SW 1271 (cell line): ENCODE results near the gene PLXNA4.
A peak's percentile ranks its signal among the peaks of the same experiment; 100 is the strongest.

Experiments
- DNase-seq, 2 experiments: peaks; one replicate each; lab custom pipeline; 2025; lab: John Stamatoyannopoulos, UW

PLXNA4 gene

GRCh38 chr7:132533916-132534315, 42.4 kb downstream of the PLXNA4 start:
- no peak for DNase-seq

- no peak for DNase-seq
Measured at GRCh38 chr7:132532281-132532680, 44.0 kb downstream of the PLXNA4 start.

DNA sequence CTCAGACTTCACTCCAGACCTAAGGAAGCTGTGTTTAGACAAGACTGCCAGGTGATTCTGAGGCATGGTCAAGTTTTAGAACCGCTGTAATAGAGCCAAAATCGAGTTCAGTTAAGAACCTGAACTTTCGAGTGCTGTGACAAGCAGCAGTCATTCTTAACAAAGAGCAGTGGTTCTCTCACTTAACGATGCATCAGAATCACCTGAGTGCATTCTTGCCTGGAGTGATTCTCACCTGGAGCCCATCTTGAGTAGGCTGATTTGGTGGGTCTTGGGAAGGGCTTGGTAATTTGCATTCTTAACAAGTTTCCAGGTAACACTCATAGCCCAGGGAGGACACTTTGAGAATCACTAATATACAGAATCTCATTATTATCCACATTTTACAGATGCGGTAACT, 44.7 kb downstream of the PLXNA4 start:
- DNase-seq: no peak

DNA sequence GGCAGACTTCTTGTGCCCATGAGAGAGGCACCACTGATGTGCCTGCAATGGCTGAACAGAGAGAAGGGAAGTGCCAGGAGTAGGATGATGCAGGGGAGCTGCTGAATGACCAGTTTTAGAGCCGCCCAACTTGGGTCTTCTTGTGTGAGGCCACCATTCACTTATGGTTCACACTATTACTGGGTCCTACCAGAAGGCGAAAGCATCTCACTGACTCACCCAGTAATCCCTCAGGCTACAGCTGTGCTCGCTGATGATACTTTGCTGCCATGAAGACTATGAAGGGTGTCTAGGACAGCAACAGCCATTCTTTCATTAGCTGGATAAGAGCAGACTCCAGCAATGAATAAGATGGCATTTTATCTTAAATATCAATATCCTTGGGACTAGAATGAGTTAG, 47.6 kb downstream of the PLXNA4 start:
- no peak for DNase-seq

GRCh38 chr7:132527467-132528410, 48.5 kb downstream of the PLXNA4 start:
- no peak for DNase-seq

GRCh38 chr7:132526111-132526740, 50.0 kb downstream of the PLXNA4 start:
- DNase-seq: no peak

GRCh38 chr7:132521423-132521822, 54.8 kb downstream of the PLXNA4 start:
- no peak for DNase-seq

- DNase-seq: no peak
Measured at GRCh38 chr7:132520591-132521280, 55.5 kb downstream of the PLXNA4 start.

DNA sequence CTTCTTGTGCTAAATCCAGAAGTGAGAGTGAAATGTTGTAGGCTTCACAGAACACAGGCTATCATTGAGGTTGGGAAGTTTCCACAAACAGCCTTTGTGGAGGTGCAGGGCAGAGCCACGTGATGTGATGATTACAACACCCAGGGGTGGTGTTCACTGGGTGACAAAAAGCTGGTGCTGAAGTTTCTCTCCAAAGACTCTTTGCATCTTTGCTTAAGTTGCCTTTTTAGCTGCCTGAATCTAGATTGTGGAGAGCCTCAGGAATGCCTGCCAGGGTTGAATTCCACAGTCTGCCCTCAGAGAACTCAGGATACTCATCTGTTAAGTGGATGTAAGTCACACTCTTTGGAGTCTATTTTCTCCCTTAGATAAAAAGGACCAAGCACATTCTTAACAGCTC, 56.3 kb downstream of the PLXNA4 start:
- no peak for DNase-seq

DNA sequence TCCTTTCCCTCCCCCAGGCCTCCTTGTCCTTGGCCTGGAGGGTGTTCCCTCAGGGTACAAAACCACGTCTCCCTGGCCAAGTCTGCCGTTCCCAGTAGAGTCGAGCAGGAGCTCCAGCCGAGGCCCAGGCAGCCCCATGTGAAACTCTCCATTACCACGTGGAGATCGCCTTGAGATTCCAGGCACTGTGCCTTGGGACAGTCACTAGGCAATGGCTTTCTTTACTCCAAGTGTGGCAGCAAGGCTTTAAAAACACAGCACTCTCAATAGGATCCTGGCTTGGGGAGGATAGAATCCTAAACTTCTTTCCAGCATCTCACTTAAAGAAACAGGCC, 57.5 kb downstream of the PLXNA4 start:
- no peak for DNase-seq

- DNase-seq: peak in 1 of 2 experiments; percentile 28
Measured at GRCh38 chr7:132518102-132518838, 58.0 kb downstream of the PLXNA4 start.

DNA sequence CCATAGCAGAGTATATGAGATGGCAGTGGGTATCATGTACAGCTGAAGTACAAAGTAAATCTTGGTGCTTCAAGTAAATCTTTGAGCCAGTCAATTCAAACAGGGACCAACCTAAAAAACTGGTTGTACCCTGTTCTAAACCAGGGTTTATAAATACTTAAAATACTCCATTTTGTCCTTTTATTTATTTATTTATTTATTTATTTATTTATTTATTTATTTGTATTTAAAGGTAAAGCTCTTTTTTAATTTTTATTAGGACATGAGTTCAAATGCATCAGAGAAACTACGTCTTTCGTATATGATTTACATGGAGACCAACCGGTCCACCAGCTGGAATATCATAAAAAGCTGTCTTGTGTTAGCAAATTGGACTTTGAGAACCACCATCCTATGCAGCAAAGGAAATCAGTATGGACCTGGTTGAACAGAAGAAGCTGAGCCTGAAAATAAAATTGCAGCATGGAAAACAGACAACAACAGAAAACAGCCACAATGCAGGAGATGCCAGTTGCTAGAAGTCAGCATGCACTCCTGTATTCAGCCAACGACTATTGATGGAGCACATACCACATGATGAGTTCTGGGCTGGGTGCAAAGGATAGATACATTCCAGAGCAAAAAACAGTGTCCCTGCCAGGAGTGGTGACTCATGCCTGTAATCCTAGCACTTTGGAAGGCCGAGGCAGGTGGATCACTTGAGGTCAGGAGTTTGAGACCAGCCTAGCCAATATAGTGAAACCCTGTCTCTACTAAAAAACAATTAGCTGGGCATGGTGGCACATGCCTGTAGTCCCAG, 60.0 kb downstream of the PLXNA4 start:
- DNase-seq: no peak

DNA sequence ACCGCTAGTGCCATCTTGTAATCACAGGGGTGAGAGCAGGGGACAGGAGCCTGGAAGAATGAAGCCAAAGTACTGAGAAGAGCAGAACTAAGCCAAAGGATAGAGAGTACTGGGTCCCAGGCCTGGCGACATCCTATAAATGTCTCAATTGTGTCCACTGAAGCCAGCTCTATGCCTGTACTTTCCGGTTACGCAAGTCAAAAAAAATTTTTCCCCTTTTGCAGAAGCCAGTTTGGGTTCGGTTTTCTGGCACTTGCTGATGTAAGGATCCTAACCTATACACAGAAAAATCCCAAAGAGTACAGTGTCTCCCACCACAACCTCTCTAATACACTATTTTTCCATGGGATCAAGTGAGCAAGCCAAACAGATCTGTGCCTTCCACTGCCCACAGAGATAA, 61.1 kb downstream of the PLXNA4 start:
- no peak for DNase-seq

DNA sequence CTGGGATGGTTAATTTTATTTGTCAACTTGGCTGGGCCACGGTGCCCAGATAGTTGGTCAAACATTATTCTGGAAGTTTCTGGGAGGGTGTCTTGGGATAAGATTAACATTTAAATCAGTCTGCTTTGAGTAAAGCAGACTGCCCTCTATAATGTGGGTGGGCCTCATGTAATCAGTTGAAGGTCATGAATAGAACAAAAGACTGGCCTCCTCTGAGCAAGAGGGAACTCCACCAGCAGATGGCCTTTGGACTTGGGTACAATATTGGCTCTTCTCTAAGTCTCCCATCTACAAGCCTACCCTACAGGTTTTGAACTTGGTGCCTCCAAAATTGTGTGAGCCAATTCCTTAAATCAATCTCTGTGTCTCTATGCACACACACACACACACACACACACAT, 61.8 kb downstream of the PLXNA4 start:
- DNase-seq: no peak

- no peak for DNase-seq
Measured at GRCh38 chr7:132511921-132512320, 64.3 kb downstream of the PLXNA4 start.

- no peak for DNase-seq
Measured at GRCh38 chr7:132511387-132511786, 64.9 kb downstream of the PLXNA4 start.

- no peak for DNase-seq
Measured at GRCh38 chr7:132509643-132510042, 66.6 kb downstream of the PLXNA4 start.

GRCh38 chr7:132508724-132509353, 67.4 kb downstream of the PLXNA4 start:
- no peak for DNase-seq

DNA sequence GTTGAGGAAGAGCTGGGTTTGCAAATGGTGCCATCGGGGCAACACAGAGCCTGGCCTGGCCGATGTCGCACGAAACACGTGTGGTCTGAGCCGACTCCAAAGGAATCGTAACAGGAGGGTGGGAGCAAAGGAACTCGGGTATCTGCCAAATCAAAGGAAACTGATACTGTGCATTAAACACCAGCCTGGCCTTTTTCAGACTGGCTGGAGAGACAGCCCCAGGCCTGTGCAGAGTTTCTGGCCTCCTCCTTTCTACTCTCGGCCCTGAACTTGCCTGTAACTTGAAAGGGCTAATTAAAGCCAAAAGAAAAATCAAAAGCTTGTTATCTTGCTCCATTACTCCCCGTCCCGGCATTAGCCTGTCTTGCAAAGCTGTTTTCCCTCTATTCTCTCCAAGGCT, 71.4 kb downstream of the PLXNA4 start:
- no peak for DNase-seq

DNA sequence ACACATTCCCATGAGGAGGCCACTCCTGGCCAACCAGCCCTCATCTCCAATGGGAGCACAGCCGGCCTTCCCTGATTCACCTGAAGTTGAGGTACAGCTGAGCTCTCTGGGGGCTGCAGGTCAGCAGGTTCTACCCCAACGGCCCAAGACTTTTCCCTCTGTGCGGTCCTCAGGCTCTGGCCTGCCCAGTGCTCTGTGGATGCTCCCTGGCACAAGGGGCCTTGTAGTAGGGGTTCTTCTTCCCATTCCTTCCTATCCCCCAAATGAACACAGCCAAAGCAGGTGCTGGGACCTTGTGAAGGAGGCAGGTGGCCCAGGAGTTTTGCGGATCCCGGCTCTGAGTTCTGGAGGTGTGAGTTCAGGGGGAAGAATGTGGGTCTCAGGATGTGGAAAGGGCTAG, 72.2 kb downstream of the PLXNA4 start:
- DNase-seq: no peak

DNA sequence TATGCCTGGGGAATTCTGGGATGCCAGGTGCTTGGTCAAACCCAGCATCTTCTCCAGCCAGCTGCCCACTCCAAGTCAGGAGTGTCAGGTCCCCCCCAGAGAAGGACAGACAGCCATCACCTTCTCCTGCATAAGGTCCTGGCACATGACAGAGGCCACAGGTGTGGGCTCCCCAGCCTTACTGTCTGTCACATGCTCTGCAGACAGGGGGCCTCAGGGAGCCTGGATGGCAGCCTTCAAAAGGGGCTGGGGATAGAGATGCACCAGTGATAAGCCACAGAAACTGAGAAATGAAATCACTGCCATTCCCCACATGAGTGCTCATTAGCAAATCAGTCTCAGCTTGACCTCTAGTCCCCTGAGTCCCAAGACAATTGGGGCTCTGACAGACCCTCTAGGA, 72.9 kb downstream of the PLXNA4 start:
- DNase-seq: no peak
